Endometrial microvascular endothelial cells (primary cell): Measurements from ENCODE around the gene HSD3B1. TPM values are rescaled to one million over a fixed set of nuclear protein-coding genes. Genes with fewer than 3 reads are reported as not detected.
"Not testable (repeated sequence)": the region's sequence is repeated elsewhere in the genome, so short reads cannot be mapped to it uniquely, and the experiment has no call there.

Source experiments
- in situ Hi-C: cut with HindIII; loops from 2 replicates; pipeline ENCODE4 v1.10.0; 2017; ENCODE audit warnings: low sequenced_read_pairs, low pct_unique_long_range_greater_than_20kb; ENCODE audit errors: inconsistent ontology term
- total RNA-seq: library from RNA; depleted of rRNA; stranded (reverse); fragments of >200 nt; gene quantifications from one replicate; pipeline ENCODE4 v1.2.3, GENCODE V29; 2015; ENCODE audit errors: inconsistent ontology term

The HSD3B1 gene
- total RNA-seq, 1 donor from 2014 or later, result not detected

DNA sequence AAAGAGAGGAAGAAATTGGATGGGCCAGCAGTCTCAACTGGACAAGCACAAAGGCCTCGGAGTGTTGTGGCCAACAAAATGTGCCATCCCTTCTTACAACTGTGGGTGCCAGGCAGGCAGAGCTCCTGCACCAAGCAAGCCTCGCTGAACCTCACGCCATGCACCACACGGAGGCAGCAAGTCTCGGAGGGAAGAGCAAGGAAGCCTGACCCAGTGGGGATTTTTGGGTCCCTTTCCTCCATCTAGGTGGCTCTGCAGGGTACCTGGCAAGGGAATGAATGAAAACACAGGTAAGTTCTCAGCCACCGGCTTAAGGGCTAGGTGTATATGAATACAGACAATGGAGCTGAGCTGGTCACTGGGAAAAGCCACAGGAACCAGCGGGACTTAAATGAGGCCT lies 40.8 kb downstream of the HSD3B1 start:
- in situ Hi-C loops, result no loop called here

DNA sequence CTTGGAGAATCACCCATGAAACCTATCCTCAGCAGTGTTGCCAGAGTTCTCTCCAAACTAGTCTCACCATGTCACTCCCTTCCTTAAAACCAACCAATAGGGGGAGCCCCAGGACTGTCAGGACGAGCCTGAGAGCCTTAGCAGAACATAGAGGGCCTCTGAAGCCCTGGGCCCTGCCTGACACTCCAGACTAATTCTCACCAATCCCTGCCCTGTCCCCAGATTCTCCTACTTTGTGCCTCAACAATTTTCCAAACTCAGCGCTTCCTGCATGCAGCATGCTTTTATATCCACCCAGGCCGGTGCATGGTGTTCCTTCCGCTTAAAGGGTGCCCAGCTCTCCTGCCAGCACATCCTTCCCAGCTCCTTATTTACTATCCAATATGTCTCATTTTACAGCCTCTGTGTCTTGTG lies 42.7 kb downstream of the HSD3B1 start:
- in situ Hi-C loops, result no loop called here

DNA sequence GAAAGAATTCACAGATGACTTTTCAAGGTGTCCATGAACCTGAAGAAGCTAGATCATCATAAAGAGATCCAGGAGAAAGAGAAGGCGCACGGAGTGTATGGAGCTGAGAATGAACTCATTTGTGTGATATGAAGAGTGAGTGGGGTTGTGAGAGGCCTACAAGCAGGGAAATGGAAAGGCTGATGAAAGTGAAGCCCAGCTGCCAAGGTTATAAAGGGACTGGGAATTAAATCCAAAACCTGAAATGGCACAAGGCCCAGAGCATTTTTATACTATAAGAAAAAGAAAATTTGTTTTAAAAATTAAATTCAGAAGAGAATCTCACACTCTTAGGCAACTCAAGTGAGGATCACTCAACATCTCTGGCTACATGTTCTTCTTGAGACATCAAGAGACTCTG lies 43.4 kb downstream of the HSD3B1 start:
- in situ Hi-C loops, result no loop called here

DNA sequence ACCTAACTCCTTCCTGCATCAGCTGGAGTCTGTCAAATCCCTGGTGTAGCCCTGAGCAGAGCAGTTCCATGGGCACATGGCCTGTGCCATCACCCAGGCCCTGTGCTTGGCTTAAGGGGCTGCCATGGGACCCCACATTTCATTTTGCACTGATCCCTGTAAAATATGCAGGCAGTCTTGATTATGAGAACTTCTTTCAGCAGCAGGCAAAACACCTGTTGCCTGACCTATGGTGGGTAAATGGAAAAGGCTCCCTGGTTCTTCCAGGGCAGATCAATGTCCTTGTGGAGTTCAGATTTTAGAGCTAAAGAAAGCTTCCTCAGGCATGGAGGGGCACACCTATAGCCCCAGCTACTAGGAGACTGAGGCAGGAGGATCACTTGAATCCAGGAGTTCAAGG lies 44.2 kb downstream of the HSD3B1 start:
- in situ Hi-C loops, result no loop called here

DNA sequence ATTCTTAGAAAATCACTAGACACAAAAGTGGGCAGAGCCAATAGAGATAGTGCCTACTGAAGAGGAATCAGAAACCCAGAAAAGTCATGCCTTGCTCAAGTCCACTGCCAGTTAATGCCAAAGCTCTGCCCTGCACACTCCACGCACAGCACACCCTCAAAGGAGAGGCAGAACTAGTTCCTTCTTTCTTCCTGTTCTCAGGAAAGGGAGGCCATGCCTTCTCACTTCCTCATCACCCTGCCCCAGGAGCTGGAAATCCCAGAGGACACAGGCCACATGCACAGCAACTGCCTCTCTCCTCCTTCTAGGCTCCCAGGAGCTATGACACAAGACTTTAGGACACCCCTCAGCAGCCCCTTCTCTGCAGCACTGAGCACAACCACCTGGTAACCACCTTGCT lies 45.6 kb downstream of the HSD3B1 start:
- in situ Hi-C loops, result not testable (repeated sequence)

DNA sequence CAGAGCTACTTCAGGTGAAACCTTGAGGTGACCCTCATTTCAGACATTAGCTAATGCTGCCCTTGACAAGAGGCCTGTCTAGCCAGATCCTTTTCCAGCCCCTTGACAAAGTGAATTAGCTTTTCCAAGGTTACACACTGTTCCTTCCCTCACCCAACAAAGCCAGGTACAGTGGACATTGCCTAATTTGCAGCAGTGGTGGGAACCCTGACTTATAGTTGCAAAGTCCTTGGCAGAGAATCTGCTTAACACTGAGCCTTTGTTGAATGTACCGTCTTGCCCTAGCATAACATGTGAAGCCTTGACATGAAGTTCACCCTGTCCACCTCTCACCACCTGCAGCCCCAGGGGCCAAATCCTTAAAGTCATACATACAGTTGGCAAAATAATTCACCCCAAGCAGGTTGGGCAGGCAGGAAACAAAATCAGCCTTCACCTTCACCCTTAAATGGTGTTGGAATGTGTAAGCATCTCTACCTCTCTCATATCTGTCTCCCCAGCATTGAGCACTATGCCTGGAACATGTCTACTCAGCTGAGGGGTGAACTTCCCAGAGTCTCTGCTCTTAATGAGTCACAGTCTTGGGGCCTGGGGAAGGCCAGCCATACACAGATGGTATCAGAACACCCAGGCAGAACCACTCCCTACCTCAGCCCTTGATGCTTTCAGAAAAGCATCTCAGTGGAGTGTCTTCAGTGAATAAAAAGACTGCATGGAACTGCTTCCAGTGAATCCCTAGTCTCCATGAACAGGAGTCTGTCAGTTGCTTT lies 46.5 kb downstream of the HSD3B1 start:
- in situ Hi-C loops, result not testable (repeated sequence)

DNA sequence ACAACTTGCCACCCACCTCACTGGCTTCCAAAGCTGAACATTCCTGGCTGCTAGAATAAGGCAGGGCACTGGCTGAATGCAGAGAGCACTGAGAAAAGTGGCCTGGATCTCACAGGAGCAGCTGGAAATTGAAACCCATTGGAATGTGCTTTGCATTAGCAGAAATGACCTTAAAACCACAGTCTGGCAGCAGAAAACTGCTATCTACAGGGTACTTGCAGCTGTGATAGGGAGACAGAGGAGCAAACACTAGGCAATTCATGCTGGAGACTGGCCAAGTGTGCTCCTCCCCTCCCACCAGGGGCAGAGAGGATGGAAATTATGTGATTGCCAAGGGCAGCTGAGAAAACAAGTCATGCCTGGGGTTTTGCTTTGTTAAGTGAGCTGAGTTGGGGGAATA lies 47.2 kb downstream of the HSD3B1 start:
- in situ Hi-C loops, result no loop called here

DNA sequence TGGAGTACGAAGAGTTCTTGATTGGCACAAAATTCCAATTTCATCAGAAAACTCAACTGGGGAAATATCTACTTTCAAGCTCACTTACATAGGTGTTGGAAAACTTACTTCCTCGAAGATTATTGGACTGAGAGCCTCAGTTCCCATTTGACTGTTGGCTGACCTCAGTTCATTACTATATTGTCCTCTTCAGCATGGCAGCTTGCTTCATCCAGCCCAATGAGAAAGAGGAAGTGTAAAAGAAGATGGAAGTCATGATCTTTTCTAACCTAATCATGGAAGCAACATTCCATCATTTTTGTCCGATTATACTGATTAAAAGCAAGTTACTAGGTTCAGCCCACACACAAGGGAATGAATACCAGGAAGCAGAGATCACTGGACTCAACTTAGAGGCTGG lies 49.4 kb downstream of the HSD3B1 start:
- in situ Hi-C loops, result no loop called here

DNA sequence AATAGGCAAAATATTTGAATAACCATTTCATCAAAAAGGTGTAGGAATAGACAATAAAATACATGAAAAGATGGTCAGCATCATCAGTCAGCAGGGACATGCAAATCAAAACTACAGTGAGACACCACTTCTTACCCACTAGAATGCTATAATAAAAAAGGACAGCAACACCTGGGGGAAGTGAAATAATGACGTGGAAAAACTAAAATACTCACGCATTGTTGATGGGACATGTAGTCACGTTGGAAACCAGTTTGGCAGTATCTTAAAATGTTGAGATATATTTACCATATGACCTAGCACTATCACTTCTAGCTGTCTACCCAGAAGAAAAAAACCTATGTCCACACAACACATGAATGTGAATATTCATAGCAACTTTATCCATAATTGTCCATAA lies 53.4 kb downstream of the HSD3B1 start:
- in situ Hi-C loops, result not testable (repeated sequence)

DNA sequence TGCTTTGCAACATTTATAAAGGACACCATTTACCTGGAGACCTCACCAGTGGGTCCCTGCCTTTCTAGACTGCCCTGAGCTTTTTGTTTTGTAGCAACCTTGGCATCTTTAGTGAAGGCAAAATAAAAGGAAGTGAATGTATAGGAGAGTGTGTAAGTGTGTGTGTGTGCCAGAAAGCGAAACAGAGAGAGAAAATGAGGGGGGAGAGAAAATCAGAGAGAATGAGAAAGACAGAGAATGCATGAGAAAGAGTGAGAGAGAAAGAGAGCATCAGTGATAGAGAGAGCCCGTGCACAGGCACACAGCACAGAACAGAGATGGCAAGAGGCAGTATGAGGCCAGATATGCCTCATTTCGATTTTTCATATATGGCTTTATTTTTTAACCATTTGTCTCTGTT lies 57.5 kb downstream of the HSD3B1 start:
- in situ Hi-C loops, result no loop called here

Other genes starting within 250 kb of the HSD3B1 start
- gene HAO2, start 138.4 kb upstream of the HSD3B1 start, total RNA-seq, result not detected
- gene HSD3B2, start 92.1 kb upstream of the HSD3B1 start, total RNA-seq, result not detected
- 12.1 TPM for gene ZNF697, start 141.1 kb downstream of the HSD3B1 start, total RNA-seq
- 15.4 TPM for gene PHGDH, start 204.7 kb downstream of the HSD3B1 start, total RNA-seq